ENCODE measurements around the gene FOXA1. TPM values are rescaled to one million over a fixed set of nuclear protein-coding genes. Genes with fewer than 3 reads are reported as not detected.

Gene FOXA1
- total and polyA plus RNA-seq, 9 of the 15 experiments (the other 6 are each of a cell fraction or from before 2014, with no cell fraction given), result 0.20 to 3.0 (median 1.3) TPM

- TF ChIP-seq REST (IDR thresholded peaks at IDR 0.05; ENCODE audit: borderline replicate concordance) (no peak), REST (CRISPR knock-in tag; IDR thresholded peaks at IDR 0.05; ENCODE audit: low read depth) (no peak), ELK1 (CRISPR knock-in tag; IDR thresholded peaks at IDR 0.05) (no peak), SRF (CRISPR knock-in tag; IDR thresholded peaks at IDR 0.05) (no peak), POLR2H (tag; IDR thresholded peaks at IDR 0.05; ENCODE audit: low read depth) (no peak), BRCA1 (IDR thresholded peaks at IDR 0.05) (no peak), BRCA1 (CRISPR knock-in tag; IDR thresholded peaks at IDR 0.05) (no peak)
Observed at GRCh38 chr14:37551119-37551518, 43.9 kb downstream of the FOXA1 start (continued).
